ENCODE results near the gene S1PR3. TPM values are rescaled to one million over a fixed set of nuclear protein-coding genes. Genes with fewer than 3 reads are reported as not detected.

S1PR3 gene
- total and polyA plus RNA-seq, 2 donors (not counting 3 experiments of a cell fraction or from before 2014, with no cell fraction given): 12.5 to 25.8 TPM

DNA sequence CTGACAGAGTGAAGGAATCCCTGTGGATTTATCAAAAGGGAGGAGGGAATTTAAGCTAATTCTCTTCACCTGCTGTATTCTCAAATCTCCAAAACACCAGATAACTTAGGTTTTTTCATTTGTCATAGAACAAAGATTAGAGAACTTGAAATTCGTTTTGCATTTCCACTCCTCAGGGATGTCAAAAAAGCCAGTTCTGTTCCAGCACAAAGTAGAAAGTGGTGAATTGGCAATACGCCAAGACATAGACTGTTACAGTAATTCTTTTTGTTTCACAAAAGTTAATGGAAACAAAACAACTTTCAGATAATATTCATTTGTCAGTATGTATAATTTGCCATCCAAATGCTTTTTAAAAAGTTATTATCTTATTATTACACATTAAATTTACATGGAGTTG lies 15.0 kb downstream of the S1PR3 start:
- H3K27ac ChIP-seq (ENCODE audit: insufficient read depth, low read depth, low read length): no peak overlapping the region
- H3K79me2 ChIP-seq (ENCODE audit: control insufficient read depth, insufficient read depth, low read length): peaks cover 21% of the 10 kb centered on the region
- FAIRE-seq: peak; percentile 69
- no peaks in the 10 kb centered on the region for H4K20me1 ChIP-seq (replicated peaks; ENCODE audit: control insufficient read depth, extremely low read depth, insufficient read depth, low read length)
- H3K4me3 ChIP-seq (replicated peaks in 1 of 3; ENCODE audit: insufficient read depth in 1 of 3, low read depth in 1 of 3, low read length in 3 of 3): no peak overlapping the region
- ChIA-PET CTCF (interaction anchor here (1.1 to 4.0 kb wide), 2 partner anchors 273 to 345 kb away, joined by 3 to 19 read pairs; no protein-coding TSS in a partner anchor), POLR2A (no interaction called here)
- BruUV-seq (replicated peaks): no TSS peak
- TF ChIP-seq GATA2 (IDR thresholded peaks at IDR 0.05; ENCODE audit: insufficient read depth, insufficient read length, low read depth, low read length) (no peak), MYC (IDR thresholded peaks at IDR 0.05; ENCODE audit: low read depth, low read length) (no peak), JUN (IDR thresholded peaks at IDR 0.05; ENCODE audit: borderline replicate concordance, insufficient read depth, insufficient read length, low read depth) (no peak), POLR2AphosphoS5 (IDR thresholded peaks at IDR 0.05; ENCODE audit: insufficient read depth, low read depth, low read length) (no peak), POLR2A (IDR thresholded peaks at IDR 0.05; ENCODE audit: low read depth, low read length) (no peak), EZH2 (IDR thresholded peaks at IDR 0.05; ENCODE audit: borderline replicate concordance, low read depth, low read length, severe bottlenecking) (no peak), FOS (IDR thresholded peaks at IDR 0.05; ENCODE audit: borderline replicate concordance, insufficient read depth, low read length) (no peak)
- TF ChIP-seq, protein P1, sequence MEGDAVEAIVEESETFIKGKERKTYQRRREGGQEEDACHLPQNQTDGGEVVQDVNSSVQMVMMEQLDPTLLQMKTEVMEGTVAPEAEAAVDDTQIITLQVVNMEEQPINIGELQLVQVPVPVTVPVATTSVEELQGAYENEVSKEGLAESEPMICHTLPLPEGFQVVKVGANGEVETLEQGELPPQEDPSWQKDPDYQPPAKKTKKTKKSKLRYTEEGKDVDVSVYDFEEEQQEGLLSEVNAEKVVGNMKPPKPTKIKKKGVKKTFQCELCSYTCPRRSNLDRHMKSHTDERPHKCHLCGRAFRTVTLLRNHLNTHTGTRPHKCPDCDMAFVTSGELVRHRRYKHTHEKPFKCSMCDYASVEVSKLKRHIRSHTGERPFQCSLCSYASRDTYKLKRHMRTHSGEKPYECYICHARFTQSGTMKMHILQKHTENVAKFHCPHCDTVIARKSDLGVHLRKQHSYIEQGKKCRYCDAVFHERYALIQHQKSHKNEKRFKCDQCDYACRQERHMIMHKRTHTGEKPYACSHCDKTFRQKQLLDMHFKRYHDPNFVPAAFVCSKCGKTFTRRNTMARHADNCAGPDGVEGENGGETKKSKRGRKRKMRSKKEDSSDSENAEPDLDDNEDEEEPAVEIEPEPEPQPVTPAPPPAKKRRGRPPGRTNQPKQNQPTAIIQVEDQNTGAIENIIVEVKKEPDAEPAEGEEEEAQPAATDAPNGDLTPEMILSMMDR (IDR thresholded peaks at IDR 0.05; ENCODE audit: extremely low read depth in 1 of 2, insufficient read depth in 1 of 2, low read depth in 1 of 2, low read length in 2 of 2): no peak
- TF ChIP-seq, protein P2, sequence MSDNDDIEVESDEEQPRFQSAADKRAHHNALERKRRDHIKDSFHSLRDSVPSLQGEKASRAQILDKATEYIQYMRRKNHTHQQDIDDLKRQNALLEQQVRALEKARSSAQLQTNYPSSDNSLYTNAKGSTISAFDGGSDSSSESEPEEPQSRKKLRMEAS (IDR thresholded peaks at IDR 0.05; ENCODE audit: insufficient read depth, insufficient read length): no peak
- DNase-seq (ENCODE audit: low read depth, low spot score): peak; percentile 25
- intact Hi-C loops (cut with micrococcal nuclease) (no loop called here), dilution Hi-C loops (cut with MboI; ENCODE audit: extremely low pct_ligation_motif_present, low sequenced_read_pairs) (no loop called here)
- H3K4me2 ChIP-seq (ENCODE audit: insufficient read depth, low read length): no peak overlapping the region
- H3K9me3 ChIP-seq (replicated peaks; ENCODE audit: control insufficient read depth, insufficient read depth, low read length): no peaks in the 10 kb centered on the region
- no peak overlapping the region for H2AFZ ChIP-seq (ENCODE audit: low read depth, low read length)
- H3K36me3 ChIP-seq (ENCODE audit: control insufficient read depth in 2 of 2, extremely low read depth in 1 of 2, insufficient read depth in 2 of 2, low read length in 2 of 2): peaks cover 2% of the 10 kb centered on the region in 2 experiments
- no peaks in the 10 kb centered on the region for H3K9me1 ChIP-seq (replicated peaks; ENCODE audit: control insufficient read depth, extremely low read depth, insufficient read depth, low read length)
- H3K4me1 ChIP-seq (ENCODE audit: control insufficient read depth, extremely low read depth, insufficient read depth, low read length): no peaks in the 10 kb centered on the region
- H3K27me3 ChIP-seq (ENCODE audit: control insufficient read depth in 2 of 2, insufficient read depth in 2 of 2, low read length in 2 of 2): no peaks in the 10 kb centered on the region
- no peak overlapping the region for H3K9ac ChIP-seq (replicated peaks; ENCODE audit: extremely low read depth, insufficient read depth, low read length)

Data from endothelial cell of umbilical vein (primary cell).